Activated CD4-positive, alpha-beta T cell treated with anti-CD3 and anti-CD28 coated beads, Interleukin-2, amount 10 ng/mL, durations not matched to agents 7 days and 5 days (primary cell): ENCODE data around the gene ZBTB7C. TPM values are rescaled to one million over a fixed set of nuclear protein-coding genes. Genes with fewer than 3 reads are reported as not detected.
"Not testable (repeated sequence)": the region's sequence is repeated elsewhere in the genome, so short reads cannot be mapped to it uniquely, and the experiment has no call there.

Source experiments
- CTCF ChIA-PET: fragments of 350-600 bp; sonication (Branson Sonifier 250); formaldehyde crosslinking; loops from one replicate; lab custom pipeline; 2021; ENCODE audit warnings: antibody characterized with exemption; lab: Charles Lee
- POLR2A ChIA-PET: fragments of 350-600 bp; sonication (Branson Sonifier 250); formaldehyde crosslinking; loops from one replicate; lab custom pipeline; 2021; ENCODE audit warnings: antibody characterized with exemption; lab: Charles Lee
- DNase-seq: peaks from one replicate; pipeline ENCODE4 v3.0.0-alpha.2; 2020
- H3K27ac Mint-ChIP-seq: one replicate; pipeline ENCODE4 v1.8.0; 2021; ENCODE audit warnings: mild to moderate bottlenecking, moderate library complexity, mixed read lengths
- H3K27me3 Mint-ChIP-seq: one replicate; pipeline ENCODE4 v1.8.0; 2021; ENCODE audit warnings: mixed read lengths
- H3K36me3 Mint-ChIP-seq: one replicate; pipeline ENCODE4 v1.8.0; 2021; ENCODE audit warnings: low read depth, mixed read lengths
- H3K4me1 Mint-ChIP-seq: one replicate; pipeline ENCODE4 v1.8.0; 2021; ENCODE audit warnings: mixed read lengths
- H3K4me3 Mint-ChIP-seq: one replicate; pipeline ENCODE4 v1.8.0; 2021; ENCODE audit warnings: mild to moderate bottlenecking, moderate library complexity, mixed read lengths
- H3K9me3 Mint-ChIP-seq: one replicate; pipeline ENCODE4 v1.8.0; 2021; ENCODE audit warnings: mixed read lengths
- total RNA-seq, 2 experiments: library from RNA; stranded (reverse); gene quantifications; one replicate each; pipeline ENCODE4 v1.2.3, GENCODE V29; 2021

ZBTB7C gene
- total RNA-seq, 2 experiments from 2014 or later, result 0.10 to 0.15 TPM

DNA sequence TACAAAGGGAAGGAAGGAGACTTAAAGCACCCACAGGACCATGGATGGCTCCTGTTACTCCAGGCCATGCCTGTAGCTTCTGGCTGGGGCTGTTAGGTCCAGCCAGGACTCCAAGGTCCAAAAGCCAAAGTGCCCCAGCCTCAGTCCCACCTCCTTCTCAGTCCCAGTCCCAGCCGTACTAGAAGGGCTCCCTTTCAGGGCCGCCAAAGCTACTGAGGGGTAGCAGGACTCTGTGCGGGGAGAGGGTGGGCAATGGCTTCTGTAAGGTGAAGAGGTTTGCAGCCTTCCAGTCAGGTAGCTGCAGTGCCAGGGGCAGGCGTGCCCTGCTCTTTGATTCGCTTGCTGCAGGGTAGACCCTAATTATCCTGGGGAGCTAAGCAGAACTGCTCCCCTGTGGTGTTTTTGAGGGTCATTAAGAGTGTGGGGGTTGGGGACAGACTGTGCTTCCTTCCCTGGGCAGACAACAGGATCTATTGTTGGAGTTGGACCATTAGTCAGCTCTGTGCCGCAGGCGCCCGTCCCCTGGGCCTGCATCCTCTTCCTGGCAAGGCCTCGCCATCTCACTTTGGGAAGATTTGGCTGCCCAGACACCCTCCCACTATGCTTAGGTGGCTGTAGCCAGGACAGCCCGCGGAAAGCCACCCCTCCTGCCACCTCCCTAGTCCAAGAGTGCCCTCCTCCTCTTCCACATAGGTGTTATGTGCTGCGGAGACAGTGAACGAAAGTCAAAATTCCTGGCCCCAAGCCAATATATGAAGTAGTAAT, 118.8 kb downstream of the ZBTB7C start:
- Mint-ChIP-seq H3K4me1 (no peaks in the 10 kb centered on the region), H3K27me3 (peaks cover 12% of the 10 kb centered on the region), H3K36me3 (no peaks in the 10 kb centered on the region), H3K9me3 (no peaks in the 10 kb centered on the region), H3K4me3 (no peak overlapping the region), H3K27ac (no peak overlapping the region)
- DNase-seq, result no peak
- POLR2A ChIA-PET, result no interaction called here
- CTCF ChIA-PET, result no interaction called here

GRCh38 chr18:48284743-48285142, 124.4 kb downstream of the ZBTB7C start:
- POLR2A ChIA-PET, result no interaction called here
- H3K36me3 Mint-ChIP-seq, result no peaks in the 10 kb centered on the region
- H3K27me3 Mint-ChIP-seq, result peaks cover 12% of the 10 kb centered on the region
- DNase-seq, result no peak
- H3K4me1 Mint-ChIP-seq, result no peaks in the 10 kb centered on the region
- H3K4me3 Mint-ChIP-seq, result no peak overlapping the region
- CTCF ChIA-PET, result no interaction called here
- no peak overlapping the region for H3K27ac Mint-ChIP-seq
- peaks cover 3% of the 10 kb centered on the region for H3K9me3 Mint-ChIP-seq

DNA sequence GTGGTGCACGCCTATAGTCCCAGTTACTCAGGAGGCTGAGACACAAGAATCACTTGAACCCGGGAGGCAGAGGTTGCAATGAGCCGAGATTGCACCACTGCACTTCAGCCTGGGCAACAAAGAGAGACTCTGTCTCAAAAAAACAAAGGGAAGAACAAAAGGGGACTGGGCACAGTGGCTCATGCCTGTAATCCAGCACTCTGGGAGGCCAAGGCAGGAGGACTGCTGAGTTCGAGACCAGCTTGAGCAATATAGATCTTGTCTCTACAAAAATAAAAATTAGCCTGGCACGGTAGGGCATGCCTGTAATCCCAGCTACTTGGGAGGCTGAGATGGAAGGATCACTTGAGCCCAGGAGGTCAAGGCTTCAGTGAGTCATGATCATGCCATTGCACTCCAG, 125.2 kb downstream of the ZBTB7C start:
- H3K27ac Mint-ChIP-seq, H3K4me3 Mint-ChIP-seq, DNase-seq, H3K4me1 Mint-ChIP-seq, POLR2A ChIA-PET, H3K9me3 Mint-ChIP-seq, CTCF ChIA-PET, H3K36me3 Mint-ChIP-seq: not testable (repeated sequence)
- H3K27me3 Mint-ChIP-seq, result peaks cover 10% of the 10 kb centered on the region

DNA sequence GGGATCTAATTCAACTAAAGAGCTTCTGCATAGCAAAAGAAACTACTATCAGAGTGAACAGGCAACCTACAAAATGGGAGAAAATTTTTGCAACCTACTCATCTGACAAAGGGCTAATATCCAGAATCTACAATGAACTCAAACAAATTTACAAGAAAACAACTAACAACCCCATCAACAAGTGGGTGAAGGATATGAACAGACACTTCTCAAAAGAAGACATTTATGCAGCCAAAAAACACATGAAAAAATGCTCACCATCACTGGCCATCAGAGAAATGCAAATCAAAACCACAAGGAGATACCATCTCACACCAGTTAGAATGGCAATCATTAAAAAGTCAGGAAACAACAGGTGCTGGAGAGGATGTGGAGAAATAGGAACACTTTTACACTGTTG, 127.7 kb downstream of the ZBTB7C start:
- CTCF ChIA-PET, H3K9me3 Mint-ChIP-seq, DNase-seq, H3K36me3 Mint-ChIP-seq, H3K27ac Mint-ChIP-seq, POLR2A ChIA-PET, H3K27me3 Mint-ChIP-seq, H3K4me1 Mint-ChIP-seq, H3K4me3 Mint-ChIP-seq: not testable (repeated sequence)

- no peak overlapping the region for H3K27ac Mint-ChIP-seq
- ChIA-PET POLR2A (no interaction called here), CTCF (no interaction called here)
- no peak overlapping the region for H3K4me3 Mint-ChIP-seq
- no peak for DNase-seq
- peaks cover 3% of the 10 kb centered on the region for H3K27me3 Mint-ChIP-seq
- H3K36me3 Mint-ChIP-seq, result no peaks in the 10 kb centered on the region
- peaks cover 3% of the 10 kb centered on the region for H3K9me3 Mint-ChIP-seq
- H3K4me1 Mint-ChIP-seq, result no peaks in the 10 kb centered on the region
Measured at GRCh38 chr18:48279312-48279711, 129.9 kb downstream of the ZBTB7C start.

DNA sequence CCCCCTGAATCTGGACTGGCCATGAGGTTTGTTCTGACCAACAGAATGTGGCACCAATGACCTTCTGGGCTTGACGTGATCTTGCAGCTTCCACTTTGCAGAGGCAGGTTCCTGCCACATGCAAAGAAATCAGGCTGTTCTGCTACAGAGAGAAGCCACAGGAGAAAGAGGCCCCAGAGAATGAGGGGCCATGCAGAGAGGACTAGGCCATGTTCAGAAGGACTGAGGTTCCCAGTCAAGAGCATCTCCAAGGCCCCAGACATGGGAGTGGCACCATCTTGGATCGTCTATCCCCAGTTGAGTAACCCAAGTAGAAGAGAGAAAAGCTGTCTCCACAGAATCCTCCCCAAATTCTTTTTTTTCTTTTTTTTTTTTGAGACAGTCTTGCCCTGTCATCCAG, 131.1 kb downstream of the ZBTB7C start:
- Mint-ChIP-seq H3K9me3 (peaks cover 3% of the 10 kb centered on the region), H3K27me3 (peaks cover 7% of the 10 kb centered on the region), H3K4me1 (no peaks in the 10 kb centered on the region), H3K27ac (no peak overlapping the region), H3K36me3 (no peaks in the 10 kb centered on the region), H3K4me3 (no peak overlapping the region)
- POLR2A ChIA-PET, result no interaction called here
- DNase-seq, result no peak
- CTCF ChIA-PET, result no interaction called here

- H3K27me3 Mint-ChIP-seq, result peaks cover 19% of the 10 kb centered on the region
- no peak overlapping the region for H3K27ac Mint-ChIP-seq
- no peaks in the 10 kb centered on the region for H3K36me3 Mint-ChIP-seq
- no peak overlapping the region for H3K4me3 Mint-ChIP-seq
- CTCF ChIA-PET, result interaction anchor here (1.2 kb wide), 1 partner anchor 29 kb away, joined by 3 read pairs; no protein-coding TSS in a partner anchor
- POLR2A ChIA-PET, result no interaction called here
- no peaks in the 10 kb centered on the region for H3K9me3 Mint-ChIP-seq
- DNase-seq, result no peak
- H3K4me1 Mint-ChIP-seq, result peaks cover 2% of the 10 kb centered on the region
Measured at GRCh38 chr18:48274301-48274700, 134.9 kb downstream of the ZBTB7C start.

DNA sequence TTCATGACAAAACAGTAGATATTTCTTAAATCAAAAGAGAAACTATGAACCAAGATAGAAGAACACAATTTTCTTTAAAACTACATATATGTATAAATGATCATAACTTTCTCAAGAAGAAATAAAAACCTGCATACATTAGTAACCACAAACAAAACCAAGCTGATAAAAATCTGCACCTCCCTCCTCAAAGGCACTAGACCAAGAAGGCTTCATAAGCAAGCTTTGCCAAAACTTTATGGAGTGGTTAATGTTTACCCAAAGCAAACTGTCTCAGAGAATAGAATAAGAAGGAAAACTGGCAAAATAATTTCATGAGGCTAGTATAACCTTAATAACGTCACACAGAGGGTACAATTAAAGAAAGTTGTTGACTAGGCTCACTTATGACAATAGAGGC, 138.3 kb downstream of the ZBTB7C start:
- Mint-ChIP-seq H3K4me1 (peaks cover 2% of the 10 kb centered on the region), H3K36me3 (no peaks in the 10 kb centered on the region), H3K27ac (no peak overlapping the region), H3K9me3 (no peaks in the 10 kb centered on the region), H3K27me3 (peaks cover 19% of the 10 kb centered on the region), H3K4me3 (no peak overlapping the region)
- CTCF ChIA-PET, result no interaction called here
- POLR2A ChIA-PET, result no interaction called here
- no peak for DNase-seq

DNA sequence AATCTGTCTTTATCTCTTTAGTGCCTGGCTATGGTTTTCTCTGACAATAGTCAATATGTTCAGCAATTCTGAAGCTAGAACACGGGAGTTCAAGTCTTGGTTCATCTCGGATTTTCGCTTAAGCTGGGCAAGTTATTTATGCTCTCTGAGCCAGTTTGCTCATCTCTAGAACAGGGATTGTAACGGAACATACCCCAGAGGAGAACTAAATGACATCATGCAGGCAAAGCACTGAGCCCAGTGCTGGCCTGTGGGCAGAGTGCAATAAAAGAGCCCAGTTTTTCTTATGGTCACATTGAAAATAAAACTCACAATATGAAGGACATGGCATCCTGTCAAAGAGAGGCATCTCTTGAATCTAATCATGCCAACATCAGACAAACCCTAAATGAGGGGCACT, 143.9 kb downstream of the ZBTB7C start:
- POLR2A ChIA-PET, result no interaction called here
- CTCF ChIA-PET, result interaction anchor here (0.8 kb wide), 1 partner anchor 39 kb away, joined by 3 read pairs; no protein-coding TSS in a partner anchor
- Mint-ChIP-seq H3K27ac (no peak overlapping the region), H3K27me3 (peaks cover 4% of the 10 kb centered on the region), H3K4me3 (no peak overlapping the region), H3K4me1 (no peaks in the 10 kb centered on the region), H3K9me3 (no peaks in the 10 kb centered on the region), H3K36me3 (no peaks in the 10 kb centered on the region)
- no peak for DNase-seq

GRCh38 chr18:48263914-48264902, 145.0 kb downstream of the ZBTB7C start:
- CTCF ChIA-PET, result no interaction called here
- POLR2A ChIA-PET, result interaction anchor here (0.6 kb wide), 1 partner anchor 159 kb away, joined by 5 read pairs; no protein-coding TSS in a partner anchor
- no peak for DNase-seq
- Mint-ChIP-seq H3K27ac (no peak overlapping the region), H3K27me3 (peaks cover 8% of the 10 kb centered on the region), H3K4me1 (no peaks in the 10 kb centered on the region), H3K9me3 (no peaks in the 10 kb centered on the region), H3K4me3 (no peak overlapping the region), H3K36me3 (no peaks in the 10 kb centered on the region)

DNA sequence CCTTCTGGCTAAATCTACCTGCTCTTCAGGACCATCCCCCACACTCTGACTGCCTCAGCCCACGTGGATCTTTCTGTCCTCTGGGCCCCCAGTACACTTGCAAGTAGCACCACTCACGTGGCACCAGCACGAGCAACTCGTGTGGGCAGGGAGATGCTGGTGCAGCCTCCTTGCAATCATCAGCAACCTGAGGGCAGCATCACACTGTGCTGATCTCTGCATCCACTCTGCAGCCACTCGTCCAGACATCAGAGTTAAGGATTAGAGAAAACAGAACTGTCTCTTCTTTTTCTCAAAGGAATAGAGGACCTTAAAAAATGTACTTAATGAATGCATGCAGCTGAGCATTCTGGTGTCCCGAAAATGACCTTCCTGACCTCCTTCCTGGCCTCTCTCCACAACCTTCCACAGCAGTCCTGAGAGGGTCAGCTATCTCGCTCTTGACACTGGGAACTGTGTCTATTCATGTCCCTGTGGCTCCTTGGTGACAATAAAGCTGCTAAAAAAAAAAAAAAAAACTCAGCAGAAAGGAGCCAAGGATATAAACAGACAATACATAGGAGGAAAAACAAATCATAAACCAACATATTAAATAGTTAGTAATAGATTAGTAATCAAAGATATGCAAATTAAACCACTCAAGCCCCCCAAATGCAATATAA, 145.9 kb downstream of the ZBTB7C start:
- ChIA-PET CTCF (no interaction called here), POLR2A (no interaction called here)
- Mint-ChIP-seq H3K27ac (no peak overlapping the region), H3K4me1 (no peaks in the 10 kb centered on the region), H3K4me3 (no peak overlapping the region), H3K36me3 (no peaks in the 10 kb centered on the region), H3K27me3 (peaks cover 8% of the 10 kb centered on the region), H3K9me3 (no peaks in the 10 kb centered on the region)
- no peak for DNase-seq

- ChIA-PET CTCF (no interaction called here), POLR2A (no interaction called here)
- Mint-ChIP-seq H3K4me3 (no peak overlapping the region), H3K36me3 (no peaks in the 10 kb centered on the region), H3K4me1 (no peaks in the 10 kb centered on the region), H3K27me3 (peaks cover 19% of the 10 kb centered on the region), H3K27ac (no peak overlapping the region), H3K9me3 (no peaks in the 10 kb centered on the region)
- no peak for DNase-seq
Measured at GRCh38 chr18:48260237-48260636, 148.9 kb downstream of the ZBTB7C start.

GRCh38 chr18:48256848-48257247, 152.3 kb downstream of the ZBTB7C start:
- Mint-ChIP-seq H3K9me3 (no peaks in the 10 kb centered on the region), H3K4me3 (no peak overlapping the region), H3K27ac (no peak overlapping the region), H3K4me1 (no peaks in the 10 kb centered on the region), H3K36me3 (no peaks in the 10 kb centered on the region), H3K27me3 (peaks cover 34% of the 10 kb centered on the region)
- CTCF ChIA-PET, result no interaction called here
- POLR2A ChIA-PET, result no interaction called here
- no peak for DNase-seq
